HUES64 (cell line): ENCODE measurements around the gene GLO1.
A peak's percentile ranks its signal among the peaks of the same experiment; 100 is the strongest.

Experiments
- H3K27ac ChIP-seq: 2 replicates; pipeline ENCODE4 v1.7.0; 2013; ENCODE audit warnings: low read depth, low read length, inconsistent platforms
- H3K27me3 ChIP-seq: 2 replicates; pipeline ENCODE4 v1.6.1; 2013; ENCODE audit warnings: mild to moderate bottlenecking, low read length; ENCODE audit not compliant: insufficient read depth
- H3K36me3 ChIP-seq: 2 replicates; pipeline ENCODE4 v1.6.1; 2013; ENCODE audit warnings: mild to moderate bottlenecking, low read length; ENCODE audit not compliant: insufficient read depth
- H3K4me1 ChIP-seq: 2 replicates; pipeline ENCODE4 v1.6.1; 2013; ENCODE audit warnings: mild to moderate bottlenecking, low read length, moderate library complexity; ENCODE audit not compliant: insufficient read depth
- H3K4me3 ChIP-seq: 2 replicates; pipeline ENCODE4 v1.5.1; 2013; ENCODE audit warnings: mild to moderate bottlenecking, low read length, moderate library complexity
- H3K9ac ChIP-seq: 2 replicates; pipeline ENCODE4 v1.6.1; 2013; ENCODE audit warnings: mild to moderate bottlenecking, low read depth, low read length
- H3K9me3 ChIP-seq: 2 replicates; pipeline ENCODE4 v1.6.1; 2013; ENCODE audit warnings: low read depth, low read length; ENCODE audit not compliant: insufficient read depth
- WGBS: fragments of 150-250, 120-280 bp; methylation state at CpG from one replicate; pipeline ENCODE4 v1.1.7; 2013; ENCODE audit warnings: missing lambda C conversion rate; 5-methylcytosine and 5-hydroxymethylcytosine counted together

Gene GLO1

DNA sequence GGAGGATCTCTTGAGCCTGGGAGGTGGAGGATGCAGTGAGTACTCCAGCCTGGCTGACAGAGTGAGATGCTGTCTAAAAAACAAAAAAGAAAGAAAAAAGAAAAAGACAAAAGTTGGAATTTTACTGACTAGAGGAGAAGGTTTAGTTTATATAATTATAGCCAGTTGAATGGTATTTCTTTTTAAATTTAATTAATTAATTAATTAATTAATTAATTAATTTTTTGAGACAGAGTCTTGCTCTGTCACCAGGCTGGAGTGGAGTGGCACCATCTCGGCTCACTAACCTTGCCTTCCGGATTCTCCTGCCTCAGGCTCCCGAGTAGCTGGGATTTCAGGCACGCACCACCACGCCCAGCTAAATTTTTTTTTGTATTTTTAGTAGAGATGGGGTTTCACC lies 20.8 kb upstream of the GLO1 start:
- Histone ChIP-seq H3K4me1 (no peaks in the 10 kb centered on the region), H3K9me3 (no peaks in the 10 kb centered on the region), H3K27ac (no peak overlapping the region), H3K9ac (no peak overlapping the region), H3K27me3 (no peaks in the 10 kb centered on the region), H3K36me3 (no peaks in the 10 kb centered on the region), H3K4me3 (no peak overlapping the region)
- 96% methylated on average over 5 of the region's 5 CpGs for WGBS

DNA sequence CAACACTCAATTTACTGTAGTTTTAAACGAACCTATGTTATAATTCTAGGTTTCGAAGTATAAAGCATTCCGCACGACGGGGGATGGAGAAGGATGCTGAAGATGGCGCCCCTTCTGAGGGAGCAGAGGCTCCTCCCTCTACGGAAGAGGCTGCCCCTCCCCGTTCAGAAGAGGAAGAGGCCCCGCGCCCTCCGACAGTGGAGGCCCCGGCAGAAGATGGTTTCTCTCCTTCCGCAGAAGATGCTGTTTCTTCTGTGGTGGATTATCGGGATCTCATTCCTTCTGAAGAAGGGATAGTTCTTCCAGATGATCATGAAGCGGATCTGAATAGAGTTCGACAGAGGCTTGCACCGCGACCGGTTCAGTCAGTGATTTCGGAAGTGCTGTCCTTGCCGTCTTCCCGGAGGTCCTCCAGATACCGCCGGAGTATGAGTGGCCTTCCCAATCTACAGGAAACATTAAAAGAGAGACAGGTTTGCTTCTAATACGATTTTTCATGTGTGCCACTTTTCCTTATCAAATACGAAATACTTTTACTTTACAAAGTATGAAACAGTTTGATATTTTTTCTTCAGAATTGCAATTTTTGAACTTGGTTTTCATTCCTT lies 19.9 kb upstream of the GLO1 start:
- Histone ChIP-seq H3K4me3 (no peak overlapping the region), H3K36me3 (no peaks in the 10 kb centered on the region), H3K9ac (no peak overlapping the region), H3K27me3 (no peaks in the 10 kb centered on the region), H3K9me3 (no peaks in the 10 kb centered on the region), H3K4me1 (no peaks in the 10 kb centered on the region), H3K27ac (no peak overlapping the region)
- WGBS = 93% methylated on average over 26 of the region's 26 CpGs

GRCh38 chr6:38722038-38722437 lies 19.1 kb upstream of the GLO1 start:
- Histone ChIP-seq H3K27me3 (peaks cover 4% of the 10 kb centered on the region; the same call in 1 of the 2 replicates), H3K4me3 (no peak overlapping the region), H3K36me3 (no peaks in the 10 kb centered on the region), H3K9me3 (no peaks in the 10 kb centered on the region), H3K27ac (no peak overlapping the region), H3K9ac (no peak overlapping the region), H3K4me1 (no peaks in the 10 kb centered on the region)
- 93% methylated on average over 3 of the region's 3 CpGs for WGBS

- no peaks in the 10 kb centered on the region for H3K4me1 ChIP-seq
- 6% methylated on average over 2 of the region's 2 CpGs for WGBS
- H3K4me3 ChIP-seq = no peak overlapping the region
- peaks cover 19% of the 10 kb centered on the region for H3K27me3 ChIP-seq
- no peaks in the 10 kb centered on the region for H3K9me3 ChIP-seq
- no peak overlapping the region for H3K27ac ChIP-seq
- no peak overlapping the region for H3K9ac ChIP-seq
- H3K36me3 ChIP-seq = no peaks in the 10 kb centered on the region
These were observed 17.4 kb upstream of the GLO1 start for GRCh38 chr6:38720295-38720694.

- no peak overlapping the region for H3K9ac ChIP-seq
- WGBS = 96% methylated on average over 1 of the region's 1 CpG
- no peak overlapping the region for H3K27ac ChIP-seq
- peaks cover 4% of the 10 kb centered on the region; the same call in 1 of the 2 replicates for H3K4me1 ChIP-seq
- H3K27me3 ChIP-seq = peaks cover 29% of the 10 kb centered on the region
- no peak overlapping the region for H3K4me3 ChIP-seq
- no peaks in the 10 kb centered on the region for H3K36me3 ChIP-seq
- no peaks in the 10 kb centered on the region for H3K9me3 ChIP-seq
These were observed 16.4 kb upstream of the GLO1 start for GRCh38 chr6:38719358-38719757.

DNA sequence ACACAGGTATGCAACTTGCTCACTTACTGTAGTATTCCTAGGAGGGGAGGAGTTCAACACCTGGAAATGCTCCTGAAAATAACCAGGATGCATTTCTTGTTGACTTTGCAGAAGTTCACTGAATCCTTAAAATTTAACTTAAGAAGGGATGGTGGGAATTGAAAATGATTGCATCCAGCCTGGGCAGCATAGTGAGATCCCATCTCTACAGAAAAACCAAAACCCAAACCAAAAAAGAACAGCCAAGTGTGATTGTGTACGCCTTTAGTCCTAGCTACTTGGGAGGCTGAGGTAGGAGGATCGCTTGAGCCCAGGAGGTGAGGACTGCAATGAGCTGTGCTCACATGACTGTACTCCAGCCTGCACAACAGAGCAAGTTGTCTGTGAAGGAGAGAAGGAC lies 13.9 kb upstream of the GLO1 start:
- 96% methylated on average over 2 of the region's 2 CpGs for WGBS
- Histone ChIP-seq H3K4me3 (no peak overlapping the region), H3K9ac (no peak overlapping the region), H3K27ac (no peak overlapping the region), H3K36me3 (no peaks in the 10 kb centered on the region), H3K27me3 (peaks cover 45% of the 10 kb centered on the region), H3K9me3 (no peaks in the 10 kb centered on the region), H3K4me1 (peaks cover 12% of the 10 kb centered on the region)

GRCh38 chr6:38715016-38715689 lies 12.2 kb upstream of the GLO1 start, which contains the start of gene DNAH8:
TSS of gene DNAH8 (plus strand) at chr6:38715311. CDS start at chr6:38722810, 7,499 bp downstream.
- Histone ChIP-seq H3K36me3 (no peaks in the 10 kb centered on the region), H3K27ac (no peak within 1 kb of the TSS), H3K4me3 (peak within 1 kb of the TSS; percentile 44), H3K9me3 (peaks cover 5% of the 10 kb centered on the region; the same call in 1 of the 2 replicates), H3K4me1 (peaks cover 12% of the 10 kb centered on the region), H3K9ac (peak within 1 kb of the TSS; percentile 45; the same call in 1 of the 2 replicates), H3K27me3 (peaks cover 45% of the 10 kb centered on the region)
- 6% methylated on average over 44 of the region's 44 CpGs for WGBS

- Histone ChIP-seq H3K4me3 (peak overlapping the region; percentile 44), H3K36me3 (no peaks in the 10 kb centered on the region), H3K4me1 (peaks cover 12% of the 10 kb centered on the region), H3K27me3 (peaks cover 45% of the 10 kb centered on the region), H3K27ac (no peak overlapping the region), H3K9me3 (peaks cover 5% of the 10 kb centered on the region; the same call in 1 of the 2 replicates), H3K9ac (no peak overlapping the region)
- 100% methylated on average over 1 of the region's 4 CpGs for WGBS
These were observed 11.5 kb upstream of the GLO1 start for GRCh38 chr6:38714239-38715015.

DNA sequence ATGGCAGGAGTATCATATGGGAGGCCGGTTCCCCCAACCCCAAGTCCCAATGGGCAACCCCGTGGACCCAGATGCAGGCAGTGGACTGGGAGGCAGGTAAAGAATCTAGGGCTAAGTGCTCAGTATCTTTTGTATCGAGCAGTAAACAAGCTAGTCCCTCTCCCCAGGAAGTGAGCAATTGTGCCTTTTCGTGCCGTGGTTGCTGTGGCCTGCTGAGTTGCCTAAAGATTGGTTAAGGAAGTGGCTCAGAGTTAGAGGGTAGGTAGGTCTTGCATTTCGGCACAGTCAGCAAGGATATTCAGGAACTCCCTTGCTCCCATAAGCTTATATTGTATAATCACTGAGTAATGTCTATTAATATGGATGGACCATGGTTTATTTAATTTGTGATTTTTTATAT lies 10.9 kb upstream of the GLO1 start:
- WGBS = 53% methylated on average over 5 of the region's 6 CpGs
- Histone ChIP-seq H3K9ac (no peak overlapping the region), H3K4me1 (peaks cover 12% of the 10 kb centered on the region), H3K36me3 (no peaks in the 10 kb centered on the region), H3K9me3 (peaks cover 5% of the 10 kb centered on the region; the same call in 1 of the 2 replicates), H3K4me3 (no peak overlapping the region), H3K27ac (no peak overlapping the region), H3K27me3 (peaks cover 45% of the 10 kb centered on the region)

- no peaks in the 10 kb centered on the region for H3K36me3 ChIP-seq
- 92% methylated on average over 1 of the region's 2 CpGs for WGBS
- H3K4me3 ChIP-seq = no peak overlapping the region
- peaks cover 5% of the 10 kb centered on the region; the same call in 1 of the 2 replicates for H3K9me3 ChIP-seq
- no peak overlapping the region for H3K27ac ChIP-seq
- peaks cover 1% of the 10 kb centered on the region; the same call in 1 of the 2 replicates for H3K4me1 ChIP-seq
- H3K27me3 ChIP-seq = peaks cover 8% of the 10 kb centered on the region
- no peak overlapping the region for H3K9ac ChIP-seq
These were observed 5.6 kb upstream of the GLO1 start for GRCh38 chr6:38708496-38708895.

DNA sequence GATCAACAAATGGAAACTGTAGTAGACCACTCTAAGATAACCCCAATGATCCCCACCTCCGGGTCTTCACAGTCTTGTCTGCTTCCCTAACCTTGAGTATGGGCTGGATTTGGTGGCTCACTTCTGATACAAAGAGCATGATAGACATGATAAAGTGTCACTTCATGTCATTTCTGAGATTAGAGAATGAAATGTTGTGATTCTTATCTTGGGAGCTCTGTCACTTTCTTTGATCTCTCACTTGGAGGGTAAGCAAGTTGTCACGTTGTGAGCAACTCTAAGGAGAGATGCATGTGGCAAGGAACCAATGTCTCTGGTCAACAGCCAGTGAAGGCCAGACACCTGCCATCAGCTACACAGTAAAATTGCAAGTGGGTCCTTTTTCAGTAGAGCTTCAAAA lies 3.0 kb upstream of the GLO1 start:
- WGBS = 89% methylated on average over 2 of the region's 2 CpGs
- no peak overlapping the region for H3K27ac ChIP-seq
- 0 out of 2 replicates have a peak, but pooled peaks cover 2% of the 10 kb centered on the region for H3K4me1 ChIP-seq

More for the DNA sequence above, 3.0 kb upstream of the GLO1 start:
- no peak overlapping the region for H3K9ac ChIP-seq
- peaks cover 8% of the 10 kb centered on the region; the same call in 1 of the 2 replicates for H3K36me3 ChIP-seq
- peaks cover 9% of the 10 kb centered on the region; the same call in 1 of the 2 replicates for H3K9me3 ChIP-seq
- no peak overlapping the region for H3K4me3 ChIP-seq
- no peaks in the 10 kb centered on the region; the same call in 1 of the 2 replicates for H3K27me3 ChIP-seq
